ENCODE results near the gene JMJD7.

GRCh38 chr15:41865490-41866055 lies 37.7 kb downstream of the JMJD7 start:
- no peak for TF ChIP-seq POLR2A (IDR thresholded peaks at IDR 0.05)
- TF ChIP-seq, protein P1, sequence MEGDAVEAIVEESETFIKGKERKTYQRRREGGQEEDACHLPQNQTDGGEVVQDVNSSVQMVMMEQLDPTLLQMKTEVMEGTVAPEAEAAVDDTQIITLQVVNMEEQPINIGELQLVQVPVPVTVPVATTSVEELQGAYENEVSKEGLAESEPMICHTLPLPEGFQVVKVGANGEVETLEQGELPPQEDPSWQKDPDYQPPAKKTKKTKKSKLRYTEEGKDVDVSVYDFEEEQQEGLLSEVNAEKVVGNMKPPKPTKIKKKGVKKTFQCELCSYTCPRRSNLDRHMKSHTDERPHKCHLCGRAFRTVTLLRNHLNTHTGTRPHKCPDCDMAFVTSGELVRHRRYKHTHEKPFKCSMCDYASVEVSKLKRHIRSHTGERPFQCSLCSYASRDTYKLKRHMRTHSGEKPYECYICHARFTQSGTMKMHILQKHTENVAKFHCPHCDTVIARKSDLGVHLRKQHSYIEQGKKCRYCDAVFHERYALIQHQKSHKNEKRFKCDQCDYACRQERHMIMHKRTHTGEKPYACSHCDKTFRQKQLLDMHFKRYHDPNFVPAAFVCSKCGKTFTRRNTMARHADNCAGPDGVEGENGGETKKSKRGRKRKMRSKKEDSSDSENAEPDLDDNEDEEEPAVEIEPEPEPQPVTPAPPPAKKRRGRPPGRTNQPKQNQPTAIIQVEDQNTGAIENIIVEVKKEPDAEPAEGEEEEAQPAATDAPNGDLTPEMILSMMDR (IDR thresholded peaks at IDR 0.05), result no peak

All from uterus (tissue), 2 donors.